ENCODE results near the gene INSRR. TPM values are rescaled to one million over a fixed set of nuclear protein-coding genes. Genes with fewer than 3 reads are reported as not detected.

INSRR gene
- total and polyA plus RNA-seq, 9 of the 15 experiments (the other 6 are each of a cell fraction or from before 2014, with no cell fraction given) = 0.03 to 0.18 (median 0.06) TPM; not detected in 3

- TF ChIP-seq ZNF512 (tag; IDR thresholded peaks at IDR 0.05) (no peak), ZNF431 (CRISPR knock-in tag; IDR thresholded peaks at IDR 0.05) (no peak), PRDM10 (IDR thresholded peaks at IDR 0.05; ENCODE audit: partially characterized antibody) (peak; percentile 63), POLR2AphosphoS5 (IDR thresholded peaks at IDR 0.05; ENCODE audit: control insufficient read depth, insufficient read depth, low read depth, low read length) (peak; percentile 69), SMAD3 (CRISPR knock-in tag; conservative IDR thresholded peaks at IDR 0.05) (no peak), VEZF1 (CRISPR knock-in tag; IDR thresholded peaks at IDR 0.05) (peak; percentile 82), SMARCC2 (IDR thresholded peaks at IDR 0.05; ENCODE audit: low read depth) (no peak), CCAR2 (IDR thresholded peaks at IDR 0.05; ENCODE audit: low read depth, low read length) (no peak), ZFP36 (IDR thresholded peaks at IDR 0.05; ENCODE audit: low read depth, low read length, partially characterized antibody) (peak; percentile 36), ZNF511 (CRISPR knock-in tag; IDR thresholded peaks at IDR 0.05) (0 out of 2 replicates have a peak, but pooled peaks have one; percentile 59), ZNF175 (CRISPR knock-in tag; IDR thresholded peaks at IDR 0.05; ENCODE audit: low read depth) (0 out of 2 replicates have a peak, but pooled peaks have one; percentile 40), HIVEP1 (CRISPR knock-in tag; IDR thresholded peaks at IDR 0.05) (no peak), TCF15 (CRISPR knock-in tag; IDR thresholded peaks at IDR 0.05) (no peak), CHD4 (IDR thresholded peaks at IDR 0.05; ENCODE audit: insufficient read depth, insufficient replicate concordance, low read depth, low read length, poor library complexity, severe bottlenecking) (no peak), ZNF766 (CRISPR knock-in tag; conservative IDR thresholded peaks at IDR 0.05) (peak; percentile 61; the same call in 1 of the 2 replicates), ZNF124 (CRISPR knock-in tag; IDR thresholded peaks at IDR 0.05) (no peak), SRSF3 (IDR thresholded peaks at IDR 0.05; ENCODE audit: insufficient read depth, low read length) (no peak), NR2C1 (IDR thresholded peaks at IDR 0.05) (no peak), NR2C1 (tag; IDR thresholded peaks at IDR 0.05) (peak; percentile 59; the same call in 1 of the 2 replicates), TBP (optimal IDR thresholded peaks at IDR 0.05; ENCODE audit: low read depth, low read length) (no peak)
These were observed 36.0 kb upstream of the INSRR start (continued) for GRCh38 chr1:156894711-156895454.

All from K562 (cell line).